ENCODE data around the gene SYAP1.
A peak's percentile ranks its signal among the peaks of the same experiment; 100 is the strongest.

SYAP1 gene

GRCh38 chrX:16699389-16699788 is 20.0 kb upstream of the SYAP1 start:
- TF ChIP-seq CTCF (conservative IDR thresholded peaks at IDR 0.05) = no peak
- TF ChIP-seq ZFX (IDR thresholded peaks at IDR 0.05) = no peak
- H3K27ac ChIP-seq = no peak overlapping the region

GRCh38 chrX:16700734-16701133 is 18.7 kb upstream of the SYAP1 start:
- TF ChIP-seq CTCF (conservative IDR thresholded peaks at IDR 0.05) = no peak
- TF ChIP-seq ZFX (IDR thresholded peaks at IDR 0.05) = no peak
- peak overlapping the region; percentile 85 for H3K27ac ChIP-seq

GRCh38 chrX:16702700-16703599 is 16.5 kb upstream of the SYAP1 start:
- H3K27ac ChIP-seq = peak overlapping the region; percentile 85
- TF ChIP-seq CTCF (conservative IDR thresholded peaks at IDR 0.05) = no peak
- no peak for TF ChIP-seq ZFX (IDR thresholded peaks at IDR 0.05)

- H3K27ac ChIP-seq = no peak overlapping the region
- no peak for TF ChIP-seq ZFX (IDR thresholded peaks at IDR 0.05)
- TF ChIP-seq CTCF (conservative IDR thresholded peaks at IDR 0.05) = no peak
Observed at GRCh38 chrX:16705370-16705769, 14.0 kb upstream of the SYAP1 start.

- H3K27ac ChIP-seq = no peak overlapping the region
Observed at GRCh38 chrX:16708016-16708415, 11.4 kb upstream of the SYAP1 start.

GRCh38 chrX:16711219-16711811 is 8.1 kb upstream of the SYAP1 start:
- peak overlapping the region; percentile 98 for H3K27ac ChIP-seq
- no peak for TF ChIP-seq ZFX (IDR thresholded peaks at IDR 0.05)
- TF ChIP-seq CTCF (conservative IDR thresholded peaks at IDR 0.05) = no peak

More at GRCh38 chrX:16708016-16708415, 11.4 kb upstream of the SYAP1 start:
- TF ChIP-seq ZFX (IDR thresholded peaks at IDR 0.05) (no peak), CTCF (conservative IDR thresholded peaks at IDR 0.05) (no peak)

GRCh38 chrX:16711893-16712547 is 7.4 kb upstream of the SYAP1 start:
- TF ChIP-seq ZFX (IDR thresholded peaks at IDR 0.05) (peak; percentile 79), CTCF (conservative IDR thresholded peaks at IDR 0.05) (no peak)
- peak overlapping the region; percentile 98 for H3K27ac ChIP-seq

Data from C4-2B (cell line).